NCI-H1417 treated with DMSO at 0.1 percent for 48 hours (cell line): ENCODE measurements around the gene GTF3C1.
"Not testable (repeated sequence)": the region's sequence is repeated elsewhere in the genome, so short reads cannot be mapped to it uniquely, and the experiment has no call there.

Experiments
- DNase-seq: peaks from one replicate; lab custom pipeline; 2025; lab: John Stamatoyannopoulos, UW

Gene GTF3C1

DNA sequence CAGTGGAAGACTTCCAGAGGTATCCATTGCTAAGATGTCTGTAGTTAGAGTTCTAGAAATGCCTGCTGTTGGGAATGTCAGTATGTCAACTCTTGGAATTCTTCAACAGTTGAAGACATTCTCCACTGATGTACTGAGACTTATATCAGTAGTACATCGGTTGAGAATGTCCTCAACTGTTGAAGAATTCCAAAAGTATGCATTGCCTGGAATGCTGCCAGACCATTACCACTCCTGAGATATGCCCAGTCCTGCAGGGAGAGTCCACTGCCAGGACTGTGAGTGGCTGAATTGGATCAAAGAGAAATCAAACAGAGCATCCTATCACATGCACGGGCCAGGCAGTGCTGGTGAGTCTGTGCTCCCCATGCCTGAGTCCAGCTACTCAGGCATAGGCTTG lies 105.7 kb downstream of the GTF3C1 start:
- DNase-seq, result no peak

DNA sequence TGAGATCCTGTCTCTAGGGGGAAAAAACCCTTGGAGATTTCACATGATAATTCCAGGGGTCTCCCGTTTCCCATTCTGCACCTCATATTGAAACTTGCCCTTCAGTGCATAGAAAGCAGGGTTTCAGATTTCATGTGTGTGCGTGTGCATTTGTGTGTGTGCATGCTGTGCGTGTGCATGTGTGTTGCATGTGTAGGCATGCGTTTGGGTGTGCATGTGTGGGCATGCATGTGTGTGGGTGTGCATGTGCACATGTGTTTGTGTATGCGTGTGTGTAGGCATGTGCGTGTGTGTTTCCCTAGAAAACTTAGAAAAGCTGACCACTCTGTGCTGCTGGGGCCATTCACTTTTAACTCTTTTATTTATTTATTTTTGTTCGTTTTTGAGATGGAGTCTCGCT lies 107.7 kb downstream of the GTF3C1 start:
- DNase-seq, result no peak

DNA sequence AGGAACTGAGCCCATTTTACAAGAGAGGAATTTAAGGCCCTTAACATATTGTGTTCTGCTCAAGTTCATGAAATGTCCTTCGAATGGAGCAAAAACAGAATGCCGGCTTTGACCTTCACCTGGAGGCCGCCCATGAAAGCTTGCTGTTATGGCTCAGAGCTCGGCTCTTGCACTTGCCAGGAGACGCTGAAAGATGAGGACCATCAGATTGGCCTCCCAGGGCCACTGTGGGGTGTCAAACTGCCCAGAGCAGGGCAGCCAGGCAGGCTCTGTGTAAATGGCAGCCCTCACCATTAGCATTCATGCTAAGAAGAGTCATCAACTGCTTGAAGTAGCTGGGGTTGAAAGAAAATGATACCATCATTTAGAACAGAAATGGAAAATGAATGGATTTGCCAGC lies 108.4 kb downstream of the GTF3C1 start:
- DNase-seq, result no peak

DNA sequence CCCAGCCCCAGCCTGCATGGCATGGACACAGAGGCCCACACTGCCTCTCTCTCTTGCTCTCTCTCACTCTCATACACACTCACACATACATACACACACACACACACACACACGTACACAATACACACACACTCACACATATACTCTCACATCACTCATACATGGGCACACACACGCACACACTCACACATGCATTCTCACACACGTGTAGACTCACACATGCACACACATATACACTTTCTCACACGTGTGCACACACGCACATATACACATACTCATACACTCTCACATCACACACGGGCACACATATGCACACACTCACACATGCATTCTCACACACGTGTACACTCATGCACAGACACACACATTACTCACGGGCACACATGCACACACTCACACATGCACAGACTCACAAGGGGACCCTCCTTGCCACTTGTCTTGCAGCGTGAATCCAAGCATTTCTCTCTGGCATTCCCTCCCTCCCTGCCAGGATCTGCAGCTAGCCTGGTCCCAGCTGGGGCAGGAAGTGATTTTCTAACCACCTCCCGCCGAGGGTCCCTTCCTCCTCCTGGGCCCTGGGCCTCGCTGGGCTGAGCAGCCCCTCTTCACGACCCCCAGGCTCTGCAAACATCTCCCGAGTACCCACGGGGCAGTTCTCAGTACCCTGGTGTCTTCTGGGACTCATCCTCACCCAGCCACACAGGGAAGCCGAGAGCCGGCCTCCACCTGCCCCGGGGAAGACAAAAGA lies 110.3 kb downstream of the GTF3C1 start:
- no peak for DNase-seq

DNA sequence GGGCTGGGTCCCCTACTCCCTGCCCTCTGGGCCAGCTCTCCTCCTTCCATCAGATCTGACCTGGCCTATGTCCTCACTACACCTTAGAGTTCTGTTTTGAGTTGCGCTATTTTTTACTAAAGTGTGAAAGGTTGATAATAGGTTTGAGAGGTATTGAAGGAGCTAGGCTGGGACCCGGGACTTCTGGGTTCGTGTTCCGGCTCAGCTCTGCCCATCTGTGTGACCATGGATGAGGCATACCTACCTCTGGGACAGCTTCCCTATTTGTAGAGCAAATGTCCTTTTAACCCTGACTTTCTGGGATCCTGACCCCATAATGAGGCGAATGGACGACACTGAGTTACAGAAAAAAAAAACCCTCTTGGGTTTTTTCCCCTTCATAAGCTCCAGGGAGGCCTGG lies 111.8 kb downstream of the GTF3C1 start:
- DNase-seq, result no peak

DNA sequence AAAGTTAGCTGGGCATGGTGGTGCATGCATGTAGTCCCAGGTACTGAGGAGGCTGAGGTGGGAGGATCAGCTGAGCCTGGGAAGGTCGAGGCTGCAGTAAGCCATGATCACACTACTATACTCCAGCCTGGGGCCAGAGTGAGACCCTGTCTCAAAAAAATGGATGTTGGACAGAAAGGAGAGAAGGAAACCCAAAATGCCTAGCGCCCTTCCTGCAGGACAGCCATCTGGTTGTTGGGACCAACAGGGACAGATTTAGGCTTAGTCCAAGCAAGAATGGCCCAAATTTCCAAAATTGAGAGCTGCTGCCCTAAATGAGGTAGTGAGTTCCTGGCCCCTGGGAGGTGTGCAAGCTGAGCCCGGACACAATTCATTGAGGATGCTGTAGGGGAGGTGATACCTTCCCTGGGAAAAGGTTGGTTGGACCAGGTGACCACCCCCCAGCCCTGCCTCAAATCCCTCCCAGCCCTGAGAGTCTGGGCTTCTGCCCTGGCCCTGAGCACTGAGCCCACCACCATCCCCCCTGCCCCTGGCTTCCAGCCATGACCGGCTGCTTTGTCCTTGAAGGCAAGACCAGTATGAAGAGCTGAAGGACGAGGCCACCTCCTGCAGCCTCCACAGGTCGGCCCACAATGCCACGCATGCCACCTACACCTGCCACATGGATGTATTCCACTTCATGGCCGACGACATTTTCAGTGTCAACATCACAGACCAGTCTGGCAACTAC lies 112.6 kb downstream of the GTF3C1 start:
- no peak for DNase-seq

DNA sequence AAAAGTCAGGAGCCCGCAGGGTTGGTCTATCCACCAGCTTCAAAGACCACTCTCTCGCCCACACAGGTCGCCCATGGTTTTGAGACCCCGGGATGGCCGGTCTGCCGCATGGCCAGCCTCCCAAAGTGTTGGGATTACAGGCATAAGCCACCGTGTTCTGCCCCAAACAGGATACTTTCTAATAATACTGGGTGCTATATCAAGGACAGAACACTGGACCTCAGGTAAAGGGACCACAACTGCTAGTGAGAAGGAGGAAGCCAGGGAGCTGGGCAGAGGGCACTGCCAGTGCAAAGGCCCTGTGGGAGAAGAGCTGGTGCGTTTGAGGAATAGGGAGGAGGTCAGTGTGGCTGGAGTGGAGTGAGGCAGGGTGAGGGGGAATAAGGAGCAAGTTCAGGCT lies 113.6 kb downstream of the GTF3C1 start:
- no peak for DNase-seq

DNA sequence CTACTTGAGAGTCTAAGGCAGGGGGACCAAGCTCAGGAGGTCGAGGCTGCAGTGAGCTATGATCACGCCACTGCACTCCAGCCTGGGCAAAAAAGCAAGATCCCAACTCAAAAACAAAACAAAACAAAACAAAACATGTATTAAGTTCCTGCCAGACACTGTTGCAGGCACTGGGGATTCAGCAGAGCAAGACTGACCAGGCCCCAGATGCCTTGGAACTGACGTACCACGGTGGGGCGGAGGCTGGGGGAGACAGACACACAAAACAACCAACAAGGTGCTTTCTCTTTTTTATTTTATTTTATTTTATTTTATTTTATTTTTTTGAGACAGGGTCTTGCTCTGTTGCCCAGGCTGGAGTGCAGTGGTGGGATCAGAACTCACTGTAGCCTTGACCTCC lies 114.6 kb downstream of the GTF3C1 start:
- DNase-seq, result not testable (repeated sequence)

DNA sequence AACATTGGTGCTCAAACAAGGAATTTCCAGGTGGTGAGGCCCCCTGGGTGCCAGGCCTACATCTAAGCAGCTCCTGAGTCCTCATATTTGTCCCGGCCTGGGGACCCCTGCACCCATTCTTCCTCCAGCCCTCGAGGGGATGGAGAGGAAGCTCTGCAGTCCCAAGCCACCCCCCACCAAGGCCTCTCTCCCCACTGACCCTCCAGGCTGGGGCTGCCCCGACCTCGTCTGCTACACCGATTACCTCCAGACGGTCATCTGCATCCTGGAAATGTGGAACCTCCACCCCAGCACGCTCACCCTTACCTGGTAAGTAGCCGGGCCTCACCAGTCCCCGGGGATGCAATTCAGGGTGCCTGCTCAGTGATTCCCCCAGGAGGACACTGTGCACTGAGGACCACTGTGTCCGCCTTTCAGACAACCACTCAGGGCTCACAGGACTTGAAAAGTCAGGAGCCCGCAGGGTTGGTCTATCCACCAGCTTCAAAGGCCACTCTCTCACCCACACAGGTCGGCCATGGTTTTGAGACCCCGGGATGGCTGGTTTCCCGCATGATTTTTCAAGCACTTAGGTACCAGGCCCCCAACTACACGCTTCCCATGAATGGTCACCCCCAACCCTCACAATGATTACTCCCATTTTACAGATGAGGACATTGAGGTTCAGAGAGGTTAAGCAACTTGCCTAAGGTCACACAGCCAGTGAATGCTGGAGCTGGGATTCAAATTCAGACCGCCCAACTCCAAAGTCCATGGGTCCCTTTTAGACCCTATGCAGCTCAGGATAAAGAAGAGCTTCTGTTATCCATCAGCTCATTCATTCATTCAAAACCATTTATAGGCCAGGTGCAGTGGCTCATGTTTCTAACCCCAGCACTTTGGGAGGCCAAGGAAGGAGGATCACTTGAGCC lies 115.3 kb downstream of the GTF3C1 start:
- no peak for DNase-seq

DNA sequence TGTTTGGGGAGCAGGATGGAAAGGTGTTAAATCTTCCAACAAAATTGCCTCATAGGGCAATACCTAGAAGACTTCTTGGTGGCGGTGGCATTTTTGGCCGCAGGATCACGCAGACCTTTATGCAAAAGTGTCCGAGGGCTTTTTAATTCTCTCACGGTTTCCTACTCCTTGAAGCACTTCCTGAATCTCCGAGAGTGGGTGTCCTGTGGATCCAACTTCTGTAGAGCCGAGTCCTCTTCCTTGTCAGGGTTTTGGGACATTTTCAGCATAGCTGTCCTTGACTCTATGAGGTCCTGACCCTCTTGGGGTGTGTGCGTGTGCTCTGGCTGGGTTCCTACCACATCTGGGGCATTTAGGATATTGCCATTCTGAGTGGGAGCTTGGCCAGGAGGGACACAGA lies 116.1 kb downstream of the GTF3C1 start:
- DNase-seq, result no peak

DNA sequence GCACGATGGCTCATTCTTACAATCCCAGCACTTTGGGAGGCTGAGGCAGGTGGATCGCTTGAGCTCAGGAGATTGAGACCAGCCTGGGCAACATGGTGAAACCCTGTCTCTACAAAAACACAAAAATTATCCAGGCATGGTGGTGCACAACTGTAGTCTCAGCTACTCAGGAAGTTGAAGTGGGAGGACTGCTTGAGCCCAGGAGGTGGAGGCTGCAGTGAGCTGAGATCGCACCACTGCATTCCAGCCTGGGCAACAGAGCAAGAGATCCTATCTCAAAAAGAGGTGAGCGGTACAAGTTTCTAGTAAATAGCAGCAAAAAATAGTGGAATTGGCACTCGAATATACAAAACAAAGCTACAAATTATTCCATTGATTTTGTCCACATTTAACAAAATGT lies 116.5 kb downstream of the GTF3C1 start:
- DNase-seq, result not testable (repeated sequence)

DNA sequence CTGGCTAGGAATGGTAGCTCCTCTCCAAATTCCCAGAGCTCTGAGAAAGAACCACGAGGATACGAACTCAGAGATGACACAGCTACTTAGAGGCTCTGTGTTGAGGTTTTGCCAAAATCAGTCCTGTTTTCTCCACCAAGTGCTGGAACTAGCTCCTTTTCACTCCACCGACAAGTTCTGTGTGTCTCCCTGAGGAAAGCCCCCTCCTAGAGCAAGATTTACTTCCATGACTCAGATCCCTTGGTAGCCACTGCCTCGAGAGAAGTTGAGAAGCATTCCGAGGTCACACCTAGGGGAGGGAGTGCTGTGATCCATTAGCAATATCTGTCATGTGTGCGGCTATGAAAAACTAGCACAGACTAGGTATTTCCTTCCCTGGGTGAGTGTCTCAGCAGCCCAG lies 117.2 kb downstream of the GTF3C1 start:
- DNase-seq, result no peak

DNA sequence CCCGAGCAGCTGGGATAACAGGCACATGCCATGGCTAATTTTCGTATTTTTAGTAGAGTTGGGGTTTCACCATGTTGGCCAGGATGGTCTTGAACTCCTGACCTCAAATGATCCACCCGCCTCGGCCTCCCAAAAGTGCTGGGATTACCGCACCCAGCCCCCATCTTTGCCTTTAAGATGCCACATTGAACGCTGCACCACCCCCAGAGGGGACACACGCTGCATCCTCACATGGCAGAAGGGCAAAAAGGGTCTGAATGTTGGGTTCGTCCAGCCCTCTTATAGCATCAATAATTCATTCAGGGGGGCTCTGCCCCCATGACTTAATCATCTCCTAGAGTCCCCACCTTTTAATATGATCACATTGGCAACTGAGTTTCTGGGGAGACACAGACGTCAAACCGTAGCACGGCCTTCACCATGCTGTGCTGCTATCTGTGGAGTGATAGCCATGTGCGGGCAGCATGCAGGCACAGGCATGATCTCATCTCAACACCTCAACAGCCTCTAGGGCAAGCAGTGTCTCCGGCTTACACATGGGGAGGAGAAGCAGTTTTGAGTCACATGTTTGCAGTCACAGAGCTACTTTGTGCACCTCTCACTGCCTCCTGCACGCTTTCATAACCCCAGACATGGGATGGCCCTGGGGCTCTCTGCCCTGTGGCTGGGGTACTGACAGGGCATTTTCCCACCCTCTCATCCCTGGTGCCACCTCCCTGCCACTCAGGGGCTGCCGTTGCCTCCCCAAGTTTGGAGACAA lies 117.8 kb downstream of the GTF3C1 start:
- no peak for DNase-seq

DNA sequence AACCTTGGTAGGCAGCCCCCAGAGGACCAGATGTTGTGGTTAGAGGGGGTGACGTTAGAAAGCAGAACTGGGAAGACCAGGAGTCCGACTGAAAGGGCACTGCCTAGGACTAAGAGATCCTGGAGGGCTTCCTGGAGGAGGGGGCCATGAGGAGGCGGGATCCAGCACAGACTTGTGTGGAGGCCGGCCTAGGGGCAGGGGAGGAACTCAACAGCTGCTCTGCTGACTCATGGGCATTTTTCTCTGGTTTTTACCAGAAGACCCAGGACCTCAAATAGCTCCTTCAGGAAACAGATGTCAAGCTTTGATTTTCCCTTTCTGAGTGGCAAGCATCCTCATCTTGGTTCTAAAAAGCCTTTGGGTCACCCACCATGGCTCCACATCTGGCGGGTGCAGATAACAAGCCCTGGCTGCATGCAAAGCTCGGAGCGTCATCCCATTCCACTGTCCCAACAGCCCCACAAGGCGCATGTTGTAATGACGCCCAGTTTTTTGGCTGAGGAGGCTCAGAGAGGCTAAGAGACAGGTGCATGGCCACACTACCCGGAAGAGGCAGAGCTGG lies 118.7 kb downstream of the GTF3C1 start:
- DNase-seq, result no peak

DNA sequence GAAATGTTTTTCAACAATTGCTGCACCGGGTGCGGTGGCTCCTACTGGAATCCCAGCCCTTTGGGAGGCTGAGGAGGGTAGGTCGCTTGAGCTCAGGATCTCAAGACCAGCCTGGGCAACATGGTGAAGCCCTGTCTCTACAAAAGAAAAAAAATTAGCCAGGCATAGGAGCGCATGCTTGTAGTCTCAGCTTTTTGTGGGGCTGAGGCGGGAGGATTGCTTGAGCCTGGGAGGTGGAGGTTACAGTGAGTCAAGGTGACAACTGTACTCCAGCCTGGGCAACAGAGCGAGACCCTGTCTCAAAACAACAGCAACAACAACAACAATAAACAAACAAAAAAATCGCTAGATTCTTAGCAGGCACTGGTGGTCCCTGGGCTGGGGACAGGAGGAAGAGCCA lies 119.2 kb downstream of the GTF3C1 start:
- no peak for DNase-seq

DNA sequence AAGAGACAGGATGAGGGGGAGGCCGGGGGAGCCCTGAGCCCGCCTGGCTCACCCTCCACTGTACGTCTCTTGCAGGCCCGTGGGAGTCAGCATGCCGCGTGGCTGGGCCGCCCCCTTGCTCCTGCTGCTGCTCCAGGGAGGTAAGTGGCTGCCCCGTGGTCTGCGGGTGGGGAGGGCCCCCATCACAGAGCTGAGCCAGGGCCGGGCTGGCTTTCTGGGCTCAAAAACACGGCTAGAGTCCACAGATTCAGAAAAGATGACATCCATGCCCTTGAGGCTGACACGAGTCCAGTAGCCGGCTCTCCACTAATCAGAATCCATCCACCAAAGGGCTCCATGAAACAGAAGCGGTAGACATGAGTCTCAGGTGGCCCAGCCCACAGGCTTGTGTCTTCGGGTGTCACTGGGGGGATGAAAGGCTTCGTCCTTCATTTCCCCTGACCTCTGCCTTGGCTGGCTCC lies 119.7 kb downstream of the GTF3C1 start:
- no peak for DNase-seq

DNA sequence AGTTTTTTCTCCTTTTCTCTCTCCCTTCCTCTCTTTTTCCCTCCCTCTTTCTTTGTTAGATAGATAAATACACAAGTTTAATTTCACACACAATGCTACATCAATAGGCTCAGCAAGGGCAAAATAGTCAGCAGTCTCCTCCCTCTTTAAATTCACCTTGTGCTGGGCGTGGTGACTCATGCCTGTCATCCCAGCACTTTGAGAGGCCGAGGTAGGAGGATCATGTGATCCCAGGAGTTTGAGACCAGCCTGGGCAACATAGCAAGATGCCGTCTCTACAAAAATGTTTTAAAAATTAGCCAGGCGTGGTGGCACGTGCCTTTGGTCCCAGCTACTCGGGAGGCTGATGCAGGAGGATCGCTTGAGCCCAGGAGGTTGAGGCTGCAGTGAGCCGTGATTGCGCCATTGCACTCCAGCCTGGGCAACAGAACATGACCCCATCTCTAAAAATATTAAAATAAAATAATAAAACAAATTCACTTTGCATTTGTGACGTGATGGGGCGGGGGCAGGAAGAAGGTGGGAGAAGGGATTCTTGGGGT lies 120.3 kb downstream of the GTF3C1 start:
- no peak for DNase-seq

DNA sequence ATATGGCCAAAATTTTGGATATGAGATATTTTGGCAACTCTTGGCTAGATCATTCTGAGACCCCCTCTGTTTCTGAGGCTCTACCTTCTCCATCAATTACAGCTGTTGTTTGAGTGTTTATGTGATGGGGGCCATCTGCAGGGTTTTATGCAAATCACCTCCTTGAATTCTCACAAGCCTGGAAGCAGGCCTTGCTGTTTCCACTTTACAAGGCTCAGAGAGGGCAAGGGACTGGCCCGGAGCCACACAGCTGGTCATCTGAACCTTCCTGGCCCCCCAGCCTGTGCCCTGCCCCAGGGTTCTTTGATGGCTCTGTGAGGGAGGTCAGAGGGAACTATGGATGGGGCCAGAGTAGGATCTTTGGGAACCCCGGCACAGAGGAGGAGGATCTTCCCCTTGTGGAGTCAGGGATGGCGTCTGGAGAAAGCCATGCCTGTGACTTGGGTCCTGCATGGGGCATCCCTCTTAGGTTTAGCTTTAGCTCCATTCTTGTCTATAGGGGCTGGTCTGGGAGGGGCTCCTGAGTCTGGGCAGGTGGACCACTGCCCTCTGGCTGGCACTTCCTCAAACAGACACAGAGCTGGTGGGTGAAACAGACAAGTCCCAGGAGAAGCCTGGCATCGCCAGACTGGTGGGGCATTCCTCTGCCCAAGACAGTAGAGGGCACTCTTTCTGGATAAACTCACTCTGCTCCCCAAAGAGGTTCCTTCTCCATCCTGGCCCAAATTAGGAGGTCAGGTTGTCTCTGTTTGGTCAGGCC lies 121.5 kb downstream of the GTF3C1 start:
- DNase-seq, result no peak

DNA sequence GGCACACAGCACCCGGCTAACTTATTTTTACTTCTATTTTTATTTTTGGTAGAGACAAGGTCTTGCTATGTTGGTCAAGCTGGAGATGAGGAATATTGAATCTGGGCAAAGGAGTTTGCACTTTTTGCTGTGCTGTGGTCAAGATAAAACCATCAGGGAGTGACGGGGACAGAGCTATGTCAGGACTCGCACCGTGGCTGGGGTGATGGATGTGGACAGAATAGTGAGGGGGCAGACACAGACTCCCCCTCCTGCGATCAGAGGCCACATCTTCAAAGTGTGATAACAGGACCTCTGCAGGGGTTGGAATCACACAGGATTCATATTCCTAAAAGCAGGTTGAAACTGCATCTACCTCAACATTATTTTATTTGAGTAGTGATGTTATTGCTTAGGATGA lies 122.2 kb downstream of the GTF3C1 start:
- no peak for DNase-seq
